ENCODE measurements around the gene SPOCK2. TPM values are rescaled to one million over a fixed set of nuclear protein-coding genes. Genes with fewer than 3 reads are reported as not detected.

Gene SPOCK2
- total RNA-seq, 1 experiment from 2014 or later: 1.1 TPM

GRCh38 chr10:72012796-72013195 is 75.6 kb downstream of the SPOCK2 start:
- no peak overlapping the region for H3K9ac ChIP-seq (ENCODE audit: low read length)
- no peak overlapping the region for H2AFZ ChIP-seq (ENCODE audit: low read depth, low read length, poor library complexity, severe bottlenecking)
- CTCF ChIA-PET: no interaction called here

GRCh38 chr10:72011976-72012512 is 76.3 kb downstream of the SPOCK2 start:
- H3K36me3 ChIP-seq (ENCODE audit: control insufficient read depth in 1 of 2, insufficient read depth in 2 of 2, low read length in 2 of 2): peaks cover 2 to 7% of the 10 kb centered on the region in 2 experiments; a peak in 3 of 4 replicates
- no peaks in the 10 kb centered on the region for H3K4me1 ChIP-seq (ENCODE audit: control insufficient read depth in 1 of 2, insufficient read depth in 2 of 2, low read length in 2 of 2)
- H2AFZ ChIP-seq (ENCODE audit: low read depth, low read length, poor library complexity, severe bottlenecking): no peak overlapping the region
- H3K27ac ChIP-seq (ENCODE audit: low read depth, low read length): no peak overlapping the region
- ChIA-PET POLR2A (no interaction called here), RAD21 (ENCODE audit: low non-redundant PET in 1 of 2, low total read pairs in 2 of 2, uncharacterized antibody in 2 of 2, unreplicated experiment in 2 of 2) (no interaction called here), CTCF (no interaction called here)
- no peak overlapping the region for H3K4me3 ChIP-seq (replicated peaks in 1 of 2; ENCODE audit: low read depth in 1 of 2, low read length in 2 of 2)
- BruUV-seq (replicated peaks): no TSS peak
- no peaks in the 10 kb centered on the region for H4K20me1 ChIP-seq (ENCODE audit: insufficient read depth)
- H3K79me2 ChIP-seq (ENCODE audit: insufficient read depth, low read length): no peaks in the 10 kb centered on the region
- H3K9ac ChIP-seq (ENCODE audit: low read length): no peak overlapping the region
- no peak for DNase-seq (ENCODE audit: low read depth, low spot score)
- no peak overlapping the region for H3K4me2 ChIP-seq (ENCODE audit: low read length)
- no peaks in the 10 kb centered on the region for H3K9me3 ChIP-seq (ENCODE audit: control insufficient read depth in 1 of 2, insufficient read depth in 1 of 2, low read depth in 1 of 2, low read length in 2 of 2)
- no peak for ATAC-seq
- intact Hi-C loops (cut with micrococcal nuclease): no loop called here
- no peaks in the 10 kb centered on the region for H3K27me3 ChIP-seq (ENCODE audit: insufficient read depth, low read length)
- no peaks in the 10 kb centered on the region for H3K9me2 ChIP-seq (ENCODE audit: insufficient read depth)
- TF ChIP-seq ATF3 (IDR thresholded peaks at IDR 0.05) (no peak), MAX (IDR thresholded peaks at IDR 0.05) (no peak), SP1 (IDR thresholded peaks at IDR 0.05; ENCODE audit: low read depth) (no peak), TCF7L2 (IDR thresholded peaks at IDR 0.05; ENCODE audit: borderline replicate concordance, extremely low read depth, insufficient read depth, insufficient read length) (no peak), RAD21 (IDR thresholded peaks at IDR 0.05; ENCODE audit: low read depth) (no peak), CBX3 (IDR thresholded peaks at IDR 0.05; ENCODE audit: low read depth) (no peak), ZBTB33 (IDR thresholded peaks at IDR 0.05; ENCODE audit: extremely low read depth, insufficient replicate concordance, low read length) (no peak), ELF1 (IDR thresholded peaks at IDR 0.05; ENCODE audit: borderline replicate concordance, low read depth) (no peak), POLR2AphosphoS5 (IDR thresholded peaks at IDR 0.05; ENCODE audit: low read depth, low read length) (no peak), CTCF (IDR thresholded peaks at IDR 0.05 in 2 of 3, conservative IDR thresholded peaks at IDR 0.05 in 1 of 3; ENCODE audit: borderline replicate concordance in 1 of 3, insufficient read depth in 1 of 3, low read depth in 2 of 3, low read length in 2 of 3) (no peak), FOSL1 (IDR thresholded peaks at IDR 0.05; ENCODE audit: low read depth) (no peak), ZNF274 (IDR thresholded peaks at IDR 0.05; ENCODE audit: low read depth, low read length) (no peak), JUND (IDR thresholded peaks at IDR 0.05) (no peak)

More at GRCh38 chr10:72012796-72013195, 75.6 kb downstream of the SPOCK2 start:
- intact Hi-C loops (cut with micrococcal nuclease): no loop called here
- Histone ChIP-seq H3K4me1 (ENCODE audit: control insufficient read depth in 1 of 2, insufficient read depth in 2 of 2, low read length in 2 of 2) (no peaks in the 10 kb centered on the region), H3K9me3 (ENCODE audit: control insufficient read depth in 1 of 2, insufficient read depth in 1 of 2, low read depth in 1 of 2, low read length in 2 of 2) (no peaks in the 10 kb centered on the region), H3K27ac (ENCODE audit: low read depth, low read length) (no peak overlapping the region), H3K4me3 (replicated peaks in 1 of 2; ENCODE audit: low read depth in 1 of 2, low read length in 2 of 2) (no peak overlapping the region), H4K20me1 (ENCODE audit: insufficient read depth) (no peaks in the 10 kb centered on the region), H3K36me3 (ENCODE audit: control insufficient read depth in 1 of 2, insufficient read depth in 2 of 2, low read length in 2 of 2) (peaks cover 2 to 7% of the 10 kb centered on the region in 2 experiments; a peak in 3 of 4 replicates), H3K79me2 (ENCODE audit: insufficient read depth, low read length) (no peaks in the 10 kb centered on the region), H3K27me3 (ENCODE audit: insufficient read depth, low read length) (no peaks in the 10 kb centered on the region), H3K4me2 (ENCODE audit: low read length) (no peak overlapping the region), H3K9me2 (ENCODE audit: insufficient read depth) (no peaks in the 10 kb centered on the region)
- POLR2A ChIA-PET: no interaction called here
- TF ChIP-seq EZH2phosphoT487 (IDR thresholded peaks at IDR 0.05; ENCODE audit: borderline replicate concordance) (no peak), ZFX (IDR thresholded peaks at IDR 0.05) (no peak), SIN3A (IDR thresholded peaks at IDR 0.05; ENCODE audit: low read depth) (no peak), ELF1 (IDR thresholded peaks at IDR 0.05; ENCODE audit: borderline replicate concordance, low read depth) (no peak), SP1 (IDR thresholded peaks at IDR 0.05; ENCODE audit: low read depth) (no peak), JUND (IDR thresholded peaks at IDR 0.05) (no peak), ATF3 (IDR thresholded peaks at IDR 0.05) (no peak)
- RAD21 ChIA-PET (ENCODE audit: low non-redundant PET in 1 of 2, low total read pairs in 2 of 2, uncharacterized antibody in 2 of 2, unreplicated experiment in 2 of 2): no interaction called here
- DNase-seq (ENCODE audit: low read depth, low spot score) (no peak), ATAC-seq (no peak)
- no TSS peak for BruUV-seq (replicated peaks)
